ENCODE measurements around the gene TTC19.

DNA sequence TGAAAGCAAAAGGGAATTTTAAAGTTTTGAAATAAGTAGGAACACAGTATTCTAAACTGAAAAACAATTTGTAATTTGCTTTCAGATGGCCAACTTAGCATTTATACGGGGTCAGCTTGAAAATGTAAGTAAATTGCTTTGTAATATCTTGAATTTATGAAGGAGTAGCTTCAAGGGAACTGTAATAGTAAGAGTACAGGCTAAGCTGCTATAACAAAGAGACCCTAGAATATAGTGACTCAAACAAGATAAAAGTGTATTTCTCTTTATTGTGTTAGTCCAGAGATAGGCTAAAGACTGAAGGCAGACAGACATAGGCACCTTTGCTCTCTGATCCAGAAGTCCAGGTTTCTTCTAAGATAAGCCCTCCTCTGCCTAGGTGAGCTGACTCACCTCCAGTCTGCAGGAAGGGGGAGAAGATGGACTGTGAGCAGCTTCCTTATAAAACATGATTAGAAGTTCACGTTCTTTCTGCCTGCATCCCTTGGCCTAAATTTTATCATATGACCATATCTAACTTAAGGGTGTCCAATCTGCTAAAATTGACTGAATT lies 3.2 kb downstream of the TTC19 start:
- TF ChIP-seq ZNF311 (tag by site-specific recombination; IDR thresholded peaks at IDR 0.05; ENCODE audit: borderline replicate concordance) (no peak), ZNF660 (tag by site-specific recombination; IDR thresholded peaks at IDR 0.05) (no peak), ZNF133 (tag by site-specific recombination; IDR thresholded peaks at IDR 0.05) (no peak)
- TF ChIP-seq, protein P1, sequence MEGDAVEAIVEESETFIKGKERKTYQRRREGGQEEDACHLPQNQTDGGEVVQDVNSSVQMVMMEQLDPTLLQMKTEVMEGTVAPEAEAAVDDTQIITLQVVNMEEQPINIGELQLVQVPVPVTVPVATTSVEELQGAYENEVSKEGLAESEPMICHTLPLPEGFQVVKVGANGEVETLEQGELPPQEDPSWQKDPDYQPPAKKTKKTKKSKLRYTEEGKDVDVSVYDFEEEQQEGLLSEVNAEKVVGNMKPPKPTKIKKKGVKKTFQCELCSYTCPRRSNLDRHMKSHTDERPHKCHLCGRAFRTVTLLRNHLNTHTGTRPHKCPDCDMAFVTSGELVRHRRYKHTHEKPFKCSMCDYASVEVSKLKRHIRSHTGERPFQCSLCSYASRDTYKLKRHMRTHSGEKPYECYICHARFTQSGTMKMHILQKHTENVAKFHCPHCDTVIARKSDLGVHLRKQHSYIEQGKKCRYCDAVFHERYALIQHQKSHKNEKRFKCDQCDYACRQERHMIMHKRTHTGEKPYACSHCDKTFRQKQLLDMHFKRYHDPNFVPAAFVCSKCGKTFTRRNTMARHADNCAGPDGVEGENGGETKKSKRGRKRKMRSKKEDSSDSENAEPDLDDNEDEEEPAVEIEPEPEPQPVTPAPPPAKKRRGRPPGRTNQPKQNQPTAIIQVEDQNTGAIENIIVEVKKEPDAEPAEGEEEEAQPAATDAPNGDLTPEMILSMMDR (tag by site-specific recombination; IDR thresholded peaks at IDR 0.05) = no peak
- TF ChIP-seq, protein P2, sequence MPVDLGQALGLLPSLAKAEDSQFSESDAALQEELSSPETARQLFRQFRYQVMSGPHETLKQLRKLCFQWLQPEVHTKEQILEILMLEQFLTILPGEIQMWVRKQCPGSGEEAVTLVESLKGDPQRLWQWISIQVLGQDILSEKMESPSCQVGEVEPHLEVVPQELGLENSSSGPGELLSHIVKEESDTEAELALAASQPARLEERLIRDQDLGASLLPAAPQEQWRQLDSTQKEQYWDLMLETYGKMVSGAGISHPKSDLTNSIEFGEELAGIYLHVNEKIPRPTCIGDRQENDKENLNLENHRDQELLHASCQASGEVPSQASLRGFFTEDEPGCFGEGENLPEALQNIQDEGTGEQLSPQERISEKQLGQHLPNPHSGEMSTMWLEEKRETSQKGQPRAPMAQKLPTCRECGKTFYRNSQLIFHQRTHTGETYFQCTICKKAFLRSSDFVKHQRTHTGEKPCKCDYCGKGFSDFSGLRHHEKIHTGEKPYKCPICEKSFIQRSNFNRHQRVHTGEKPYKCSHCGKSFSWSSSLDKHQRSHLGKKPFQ (tag by site-specific recombination; IDR thresholded peaks at IDR 0.05) = no peak
- TF ChIP-seq, protein P3, sequence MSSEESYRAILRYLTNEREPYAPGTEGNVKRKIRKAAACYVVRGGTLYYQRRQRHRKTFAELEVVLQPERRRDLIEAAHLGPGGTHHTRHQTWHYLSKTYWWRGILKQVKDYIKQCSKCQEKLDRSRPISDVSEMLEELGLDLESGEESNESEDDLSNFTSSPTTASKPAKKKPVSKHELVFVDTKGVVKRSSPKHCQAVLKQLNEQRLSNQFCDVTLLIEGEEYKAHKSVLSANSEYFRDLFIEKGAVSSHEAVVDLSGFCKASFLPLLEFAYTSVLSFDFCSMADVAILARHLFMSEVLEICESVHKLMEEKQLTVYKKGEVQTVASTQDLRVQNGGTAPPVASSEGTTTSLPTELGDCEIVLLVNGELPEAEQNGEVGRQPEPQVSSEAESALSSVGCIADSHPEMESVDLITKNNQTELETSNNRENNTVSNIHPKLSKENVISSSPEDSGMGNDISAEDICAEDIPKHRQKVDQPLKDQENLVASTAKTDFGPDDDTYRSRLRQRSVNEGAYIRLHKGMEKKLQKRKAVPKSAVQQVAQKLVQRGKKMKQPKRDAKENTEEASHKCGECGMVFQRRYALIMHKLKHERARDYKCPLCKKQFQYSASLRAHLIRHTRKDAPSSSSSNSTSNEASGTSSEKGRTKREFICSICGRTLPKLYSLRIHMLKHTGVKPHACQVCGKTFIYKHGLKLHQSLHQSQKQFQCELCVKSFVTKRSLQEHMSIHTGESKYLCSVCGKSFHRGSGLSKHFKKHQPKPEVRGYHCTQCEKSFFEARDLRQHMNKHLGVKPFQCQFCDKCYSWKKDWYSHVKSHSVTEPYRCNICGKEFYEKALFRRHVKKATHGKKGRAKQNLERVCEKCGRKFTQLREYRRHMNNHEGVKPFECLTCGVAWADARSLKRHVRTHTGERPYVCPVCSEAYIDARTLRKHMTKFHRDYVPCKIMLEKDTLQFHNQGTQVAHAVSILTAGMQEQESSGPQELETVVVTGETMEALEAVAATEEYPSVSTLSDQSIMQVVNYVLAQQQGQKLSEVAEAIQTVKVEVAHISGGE (tag by site-specific recombination; conservative IDR thresholded peaks at IDR 0.05; ENCODE audit: low read depth) = no peak
- TF ChIP-seq, protein P4, sequence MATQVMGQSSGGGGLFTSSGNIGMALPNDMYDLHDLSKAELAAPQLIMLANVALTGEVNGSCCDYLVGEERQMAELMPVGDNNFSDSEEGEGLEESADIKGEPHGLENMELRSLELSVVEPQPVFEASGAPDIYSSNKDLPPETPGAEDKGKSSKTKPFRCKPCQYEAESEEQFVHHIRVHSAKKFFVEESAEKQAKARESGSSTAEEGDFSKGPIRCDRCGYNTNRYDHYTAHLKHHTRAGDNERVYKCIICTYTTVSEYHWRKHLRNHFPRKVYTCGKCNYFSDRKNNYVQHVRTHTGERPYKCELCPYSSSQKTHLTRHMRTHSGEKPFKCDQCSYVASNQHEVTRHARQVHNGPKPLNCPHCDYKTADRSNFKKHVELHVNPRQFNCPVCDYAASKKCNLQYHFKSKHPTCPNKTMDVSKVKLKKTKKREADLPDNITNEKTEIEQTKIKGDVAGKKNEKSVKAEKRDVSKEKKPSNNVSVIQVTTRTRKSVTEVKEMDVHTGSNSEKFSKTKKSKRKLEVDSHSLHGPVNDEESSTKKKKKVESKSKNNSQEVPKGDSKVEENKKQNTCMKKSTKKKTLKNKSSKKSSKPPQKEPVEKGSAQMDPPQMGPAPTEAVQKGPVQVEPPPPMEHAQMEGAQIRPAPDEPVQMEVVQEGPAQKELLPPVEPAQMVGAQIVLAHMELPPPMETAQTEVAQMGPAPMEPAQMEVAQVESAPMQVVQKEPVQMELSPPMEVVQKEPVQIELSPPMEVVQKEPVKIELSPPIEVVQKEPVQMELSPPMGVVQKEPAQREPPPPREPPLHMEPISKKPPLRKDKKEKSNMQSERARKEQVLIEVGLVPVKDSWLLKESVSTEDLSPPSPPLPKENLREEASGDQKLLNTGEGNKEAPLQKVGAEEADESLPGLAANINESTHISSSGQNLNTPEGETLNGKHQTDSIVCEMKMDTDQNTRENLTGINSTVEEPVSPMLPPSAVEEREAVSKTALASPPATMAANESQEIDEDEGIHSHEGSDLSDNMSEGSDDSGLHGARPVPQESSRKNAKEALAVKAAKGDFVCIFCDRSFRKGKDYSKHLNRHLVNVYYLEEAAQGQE (tag by site-specific recombination; IDR thresholded peaks at IDR 0.05) = no peak
